Right lung (tissue), 5 donors: ENCODE data around the gene BSND. TPM values are rescaled to one million over a fixed set of nuclear protein-coding genes. Genes with fewer than 3 reads are reported as not detected.

Experiments used
- DNase-seq, 2 donors: peaks; one replicate each; pipeline ENCODE4 v3.0.0-alpha.2; 2013
- polyA plus RNA-seq, 5 donors: library from polyadenylated mRNA; unstranded; fragments of 120-200 nt; gene quantifications; one replicate each; pipeline versions ENCODE4 v1.2.1 to v1.2.3, GENCODE V29; 2013; ENCODE audit warnings: inconsistent platforms in 1 of 5, low replicate concordance in 1 of 5; ENCODE audit not compliant: insufficient read length in 5 of 5, insufficient read depth in 1 of 5

Gene BSND
- polyA plus RNA-seq, 5 donors: 0.04 to 0.13 (median 0.06) TPM; not detected in 2

GRCh38 chr1:55045430-55045829 is 46.7 kb downstream of the BSND start:
- DNase-seq: no peak

- DNase-seq: no peak
Observed at GRCh38 chr1:55046871-55047270, 48.1 kb downstream of the BSND start.

GRCh38 chr1:55047611-55048010 is 48.9 kb downstream of the BSND start:
- DNase-seq: no peak

- no peak for DNase-seq
Observed at GRCh38 chr1:55048453-55049270, 49.9 kb downstream of the BSND start.

GRCh38 chr1:55049271-55049913 is 50.7 kb downstream of the BSND start:
- DNase-seq: no peak

- peak in 1 of 2 donors; percentile 37 for DNase-seq
Observed at GRCh38 chr1:55049914-55050278, 51.2 kb downstream of the BSND start.

- DNase-seq: no peak
Observed at GRCh38 chr1:55050283-55050682, 51.5 kb downstream of the BSND start.

- DNase-seq: no peak
Observed at GRCh38 chr1:55051169-55051568, 52.4 kb downstream of the BSND start.

GRCh38 chr1:55051621-55052020 is 52.9 kb downstream of the BSND start:
- no peak for DNase-seq

- DNase-seq: no peak
Observed at GRCh38 chr1:55052221-55053142, 53.7 kb downstream of the BSND start.

GRCh38 chr1:55053265-55053954 is 54.7 kb downstream of the BSND start:
- DNase-seq: no peak

- no peak for DNase-seq
Observed at GRCh38 chr1:55054396-55054795, 55.7 kb downstream of the BSND start.

GRCh38 chr1:55055084-55055882 is 56.5 kb downstream of the BSND start:
- DNase-seq: no peak

GRCh38 chr1:55055951-55056631 is 57.4 kb downstream of the BSND start:
- DNase-seq: no peak

GRCh38 chr1:55056632-55056992 is 57.9 kb downstream of the BSND start:
- no peak for DNase-seq

- DNase-seq: no peak
Observed at GRCh38 chr1:55057270-55057955, 58.7 kb downstream of the BSND start.

GRCh38 chr1:55057956-55058298 is 59.2 kb downstream of the BSND start:
- no peak for DNase-seq

- DNase-seq: no peak
Observed at GRCh38 chr1:55059302-55060132, 60.8 kb downstream of the BSND start.
